Brain microvascular endothelial cell (primary cell): ENCODE results near the gene TMEM187.

Experiments used
- DNase-seq: peaks from one replicate; pipeline ENCODE4 v3.0.0-alpha.2; 2020
- H3K27ac ChIP-seq: fragments of 250-450 bp; sonication (Bioruptor Pico); 2 replicates; pipeline ENCODE4 v1.5.1; 2020; ENCODE audit warnings: mild to moderate bottlenecking, moderate library complexity
- H3K27me3 ChIP-seq: fragments of 250-450 bp; sonication (Bioruptor Pico); replicated peaks from 2 replicates; pipeline ENCODE4 v1.5.1; 2020; ENCODE audit warnings: mild to moderate bottlenecking
- H3K36me3 ChIP-seq: fragments of 250-450 bp; sonication (Bioruptor Pico); replicated peaks from 2 replicates; pipeline ENCODE4 v1.5.1; 2020; ENCODE audit warnings: mild to moderate bottlenecking
- H3K4me3 ChIP-seq: 2 replicates; pipeline ENCODE4 v1.5.1; 2011; ENCODE audit warnings: low read depth, mild to moderate bottlenecking, control low read depth, low read length, moderate library complexity
- in situ Hi-C: cut with HindIII; loops from 2 replicates; pipeline ENCODE4 v1.10.0; 2017; ENCODE audit warnings: low sequenced_read_pairs, low pct_ligation_motif_present
- TF ChIP-seq, protein P1 (sequence below): IDR thresholded peaks from 2 replicates; pipeline ENCODE4 v1.5.1; 2011; ENCODE audit warnings: low read depth, mild to moderate bottlenecking, moderate library complexity, low read length, control low read depth, inconsistent platforms; ENCODE audit errors: missing control alignments

The TMEM187 gene

GRCh38 chrX:154010330-154011087, 38.0 kb downstream of the TMEM187 start:
- no peak overlapping the region for H3K27ac ChIP-seq
- peaks cover 3% of the 10 kb centered on the region for H3K36me3 ChIP-seq
- in situ Hi-C loops: no loop called here
- H3K27me3 ChIP-seq: no peaks in the 10 kb centered on the region
- TF ChIP-seq, protein P1, sequence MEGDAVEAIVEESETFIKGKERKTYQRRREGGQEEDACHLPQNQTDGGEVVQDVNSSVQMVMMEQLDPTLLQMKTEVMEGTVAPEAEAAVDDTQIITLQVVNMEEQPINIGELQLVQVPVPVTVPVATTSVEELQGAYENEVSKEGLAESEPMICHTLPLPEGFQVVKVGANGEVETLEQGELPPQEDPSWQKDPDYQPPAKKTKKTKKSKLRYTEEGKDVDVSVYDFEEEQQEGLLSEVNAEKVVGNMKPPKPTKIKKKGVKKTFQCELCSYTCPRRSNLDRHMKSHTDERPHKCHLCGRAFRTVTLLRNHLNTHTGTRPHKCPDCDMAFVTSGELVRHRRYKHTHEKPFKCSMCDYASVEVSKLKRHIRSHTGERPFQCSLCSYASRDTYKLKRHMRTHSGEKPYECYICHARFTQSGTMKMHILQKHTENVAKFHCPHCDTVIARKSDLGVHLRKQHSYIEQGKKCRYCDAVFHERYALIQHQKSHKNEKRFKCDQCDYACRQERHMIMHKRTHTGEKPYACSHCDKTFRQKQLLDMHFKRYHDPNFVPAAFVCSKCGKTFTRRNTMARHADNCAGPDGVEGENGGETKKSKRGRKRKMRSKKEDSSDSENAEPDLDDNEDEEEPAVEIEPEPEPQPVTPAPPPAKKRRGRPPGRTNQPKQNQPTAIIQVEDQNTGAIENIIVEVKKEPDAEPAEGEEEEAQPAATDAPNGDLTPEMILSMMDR: no peak
- no peak overlapping the region for H3K4me3 ChIP-seq
- no peak for DNase-seq

GRCh38 chrX:154011376-154012335, 39.1 kb downstream of the TMEM187 start:
- Histone ChIP-seq H3K4me3 (no peak overlapping the region), H3K27me3 (no peaks in the 10 kb centered on the region), H3K27ac (no peak overlapping the region), H3K36me3 (peaks cover 3% of the 10 kb centered on the region)
- in situ Hi-C loops: no loop called here
- TF ChIP-seq, protein P1: no peak
- no peak for DNase-seq

DNA sequence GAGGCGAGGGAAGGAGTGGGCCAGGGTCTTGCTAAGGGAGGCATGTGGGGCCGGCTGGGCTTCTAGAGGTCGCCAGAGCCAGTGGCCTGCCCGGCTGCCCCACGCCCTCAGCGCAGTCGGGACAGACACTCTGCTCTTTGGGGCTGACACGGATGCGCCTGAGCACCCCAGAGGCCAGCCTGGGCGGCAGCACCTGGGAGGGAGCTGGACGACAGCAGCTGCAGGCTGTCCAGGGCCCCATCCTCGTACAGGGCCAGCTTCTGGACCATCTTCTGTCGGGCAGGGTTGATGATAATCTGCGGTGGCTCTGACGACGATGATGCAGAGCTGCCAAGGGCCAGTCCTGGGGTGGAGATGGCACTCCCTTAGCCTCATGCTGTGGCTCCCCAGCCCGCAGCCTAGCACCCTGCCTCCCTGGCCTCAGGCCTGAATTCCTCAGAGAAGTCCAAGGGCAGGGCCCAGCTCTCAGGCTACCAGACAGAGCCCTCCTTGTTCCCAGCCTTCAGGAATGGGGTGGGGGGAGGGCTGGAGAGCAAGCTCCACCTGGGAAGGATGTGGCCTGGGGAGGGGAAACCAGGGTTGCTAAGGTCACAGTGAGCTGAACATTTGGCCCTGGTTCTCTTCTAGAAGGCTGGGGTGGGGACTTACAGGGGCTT, 39.9 kb downstream of the TMEM187 start:
- peaks cover 8% of the 10 kb centered on the region for H3K36me3 ChIP-seq
- TF ChIP-seq, protein P1: no peak
- no peak for DNase-seq
- in situ Hi-C loops: no loop called here
- no peaks in the 10 kb centered on the region for H3K27me3 ChIP-seq
- H3K27ac ChIP-seq: no peak overlapping the region
- no peak overlapping the region for H3K4me3 ChIP-seq

DNA sequence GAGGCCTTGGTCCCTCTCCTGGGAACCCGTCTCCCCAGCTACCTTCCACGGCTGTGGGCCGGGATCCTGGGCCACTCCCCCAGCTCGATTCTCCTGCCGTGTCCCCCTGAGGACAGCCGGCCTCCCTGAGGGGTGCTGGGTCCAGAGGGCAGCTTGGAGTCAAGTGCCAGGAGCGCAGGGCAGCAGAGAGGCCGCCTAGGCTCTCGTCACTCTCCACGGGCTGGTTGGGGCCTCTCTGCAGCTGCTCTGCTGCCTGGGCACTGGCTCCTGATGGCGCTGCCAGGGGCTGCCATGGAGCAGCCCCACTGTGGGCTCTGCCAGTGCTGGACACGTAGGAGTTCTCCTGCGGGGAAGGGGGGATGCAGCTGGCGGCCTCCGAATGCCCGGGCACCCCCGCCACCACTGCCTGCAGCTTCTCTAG, 40.5 kb downstream of the TMEM187 start:
- no peak for DNase-seq
- Histone ChIP-seq H3K4me3 (no peak overlapping the region), H3K36me3 (peaks cover 8% of the 10 kb centered on the region), H3K27ac (no peak overlapping the region), H3K27me3 (no peaks in the 10 kb centered on the region)
- TF ChIP-seq, protein P1: no peak
- in situ Hi-C loops: no loop called here

DNA sequence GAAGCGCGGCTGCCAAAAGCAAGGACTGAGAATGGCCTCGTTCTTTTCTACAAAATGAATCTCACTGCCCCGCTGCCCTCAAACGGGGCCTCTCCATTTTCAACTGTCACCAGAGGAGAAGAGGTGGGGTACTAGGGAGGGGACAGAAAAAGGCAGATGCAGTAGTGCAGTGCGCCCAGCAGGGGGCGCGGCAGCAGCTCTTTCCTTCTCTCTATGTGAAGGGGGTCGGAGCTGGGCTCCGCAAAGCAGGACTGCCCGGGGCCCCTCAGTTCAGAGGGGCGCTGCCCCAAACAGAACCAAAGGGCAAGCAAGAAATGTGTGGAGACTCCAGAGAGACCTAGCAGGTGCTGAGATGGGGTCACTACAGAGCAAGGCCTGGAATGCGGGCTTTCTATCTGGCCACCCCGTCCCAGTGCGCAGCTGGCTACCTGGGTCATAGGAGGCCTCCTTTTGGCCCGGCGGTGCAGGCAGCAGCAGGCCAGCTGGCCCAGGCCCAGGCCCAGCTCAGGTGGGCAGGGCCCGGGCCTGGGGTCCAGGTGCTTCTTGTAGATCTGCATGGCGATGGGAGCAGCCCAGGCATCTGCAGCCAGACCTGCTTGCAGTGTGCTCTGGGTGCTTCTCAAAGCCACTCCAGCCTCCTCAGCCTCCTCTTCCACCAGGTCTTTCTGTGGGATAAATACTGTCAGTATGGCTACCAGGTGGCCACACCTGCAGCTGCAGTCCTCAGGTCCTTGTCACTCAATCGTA, 41.2 kb downstream of the TMEM187 start:
- in situ Hi-C loops: no loop called here
- Histone ChIP-seq H3K27ac (no peak overlapping the region), H3K27me3 (no peaks in the 10 kb centered on the region), H3K4me3 (no peak overlapping the region), H3K36me3 (peaks cover 8% of the 10 kb centered on the region)
- TF ChIP-seq, protein P1: peak; percentile 91
- DNase-seq: no peak
